Spleen (tissue), 11 donors: ENCODE data around the gene GPR176. TPM values are rescaled to one million over a fixed set of nuclear protein-coding genes. Genes with fewer than 3 reads are reported as not detected.

Source experiments
- DNase-seq: peaks from one replicate; pipeline ENCODE4 v3.0.0-alpha.2; 2020
- H3K27ac ChIP-seq, 8 donors: fragments of 200-600 bp; sonication (generic) in 7 of 8; 1 replicate in 4 of 8; 2 replicates in 4 of 8; pipeline versions ENCODE4 v1.5.0 to v1.8.0; 2016 to 2021; ENCODE audit warnings: inconsistent platforms in 4 of 8, mild to moderate bottlenecking in 4 of 8, moderate library complexity in 1 of 8
- H3K27me3 ChIP-seq, 7 donors: fragments of 200-600 bp; sonication (generic) in 6 of 7; replicated peaks in 1 of 7; 1 replicate in 4 of 7; 2 replicates in 3 of 7; pipeline versions ENCODE4 v1.5.0 to v1.8.0; 2016 to 2021; ENCODE audit warnings: inconsistent platforms in 3 of 7, mild to moderate bottlenecking in 1 of 7
- H3K36me3 ChIP-seq, 6 donors: fragments of 200-600 bp; sonication (generic) in 5 of 6; 1 replicate in 4 of 6; 2 replicates in 2 of 6; pipeline versions ENCODE4 v1.5.0 to v1.8.0; 2016 to 2021; ENCODE audit warnings: inconsistent platforms in 2 of 6
- H3K4me1 ChIP-seq, 6 donors: fragments of 200-600 bp; sonication (generic) in 5 of 6; 1 replicate in 3 of 6; 2 replicates in 3 of 6; pipeline versions ENCODE4 v1.5.0 to v1.8.0; 2016 to 2021; ENCODE audit warnings: inconsistent platforms in 3 of 6
- H3K4me3 ChIP-seq, 8 donors: fragments of 200-600 bp; sonication (generic) in 7 of 8; 1 replicate in 4 of 8; 2 replicates in 4 of 8; pipeline versions ENCODE4 v1.5.0 to v1.8.0; 2016 to 2021; ENCODE audit warnings: inconsistent platforms in 4 of 8, mild to moderate bottlenecking in 4 of 8, moderate library complexity in 2 of 8
- H3K9me3 ChIP-seq, 8 donors: fragments of 200-600 bp; sonication (generic) in 7 of 8; 1 replicate in 4 of 8; 2 replicates in 4 of 8; pipeline versions ENCODE4 v1.5.0 to v1.8.0; 2016 to 2021; ENCODE audit warnings: inconsistent platforms in 4 of 8
- POLR2A ChIP-seq, 3 donors: fragments of 450-650 bp; IDR thresholded peaks; one replicate each; pipeline ENCODE4 v1.5.1; 2017; ENCODE audit warnings: antibody characterized with exemption in 3 of 3, mild to moderate bottlenecking in 1 of 3
- POLR2AphosphoS5 ChIP-seq, 3 donors: sonication (generic); formaldehyde crosslinking; IDR thresholded peaks; one replicate each; pipeline ENCODE4 v1.5.1; 2017; ENCODE audit warnings: antibody characterized with exemption in 3 of 3
- WGBS, 5 donors: extraction: QIAGEN DNeasy Blood & Tissue Kit in 3 of 5; methylation state at CpG; one replicate each; pipeline versions ENCODE4 v1.1.5 to v1.1.7; 2013 to 2018; 5-methylcytosine and 5-hydroxymethylcytosine counted together
- intact Hi-C: fragments of 100-400 bp; cut with DNase I; formaldehyde crosslinking; loops from one replicate; pipeline ENCODE4 v1.15.0; 2023; ENCODE audit warnings: low total_unique reads
- polyA plus RNA-seq, 3 donors: library from polyadenylated mRNA; stranded (reverse); fragments of 200-250 nt; gene quantifications; one replicate each; pipeline ENCODE4 v1.2.1, GENCODE V29; 2013
- total RNA-seq, 7 donors: library from RNA; depleted of rRNA in 3 of 7; stranded (reverse); fragments of >200 nt in 3 of 7; fragmentation: NEBNext Ultra II Directional in 4 of 7; extraction: Animal tissue kit (Norgen Biotek cat#: 25700) in 4 of 7; gene quantifications; one replicate each; pipeline versions ENCODE4 v1.1.0 to v1.2.1, GENCODE V29; 2016 to 2021
- TF ChIP-seq, protein P1 (sequence below), 11 experiments: fragments of 200-600 bp in 7 of 11; fragments of 450-650 bp in 4 of 11; sonication (generic) in 4 of 11; IDR thresholded peaks in 8 of 11; conservative IDR thresholded peaks in 3 of 11; 1 replicate in 7 of 11; 2 replicates in 4 of 11; pipeline versions ENCODE4 v1.4.0 to v1.8.0; 2016 to 2021; ENCODE audit warnings: antibody characterized with exemption in 11 of 11, inconsistent platforms in 4 of 11, mild to moderate bottlenecking in 1 of 11
- donor health status: healthy with polysubstance abuse.
- donor health status: DM: no; HTN: no; CAD: no; lungs with moderate emphysema.
- donor health status: DM: no; HTN: no; CAD: no.
- donor health status: Bipolar disorder and iron deficiency.
- donor health status: healthy.
- donor health status: DM: no; HTN: no; CAD: no.
- donor health status: DM: yes; HTN: yes; CAD: no.

GPR176 gene
- total and polyA plus RNA-seq, 10 donors = 2.7 to 12.8 (median 5.1) TPM

DNA sequence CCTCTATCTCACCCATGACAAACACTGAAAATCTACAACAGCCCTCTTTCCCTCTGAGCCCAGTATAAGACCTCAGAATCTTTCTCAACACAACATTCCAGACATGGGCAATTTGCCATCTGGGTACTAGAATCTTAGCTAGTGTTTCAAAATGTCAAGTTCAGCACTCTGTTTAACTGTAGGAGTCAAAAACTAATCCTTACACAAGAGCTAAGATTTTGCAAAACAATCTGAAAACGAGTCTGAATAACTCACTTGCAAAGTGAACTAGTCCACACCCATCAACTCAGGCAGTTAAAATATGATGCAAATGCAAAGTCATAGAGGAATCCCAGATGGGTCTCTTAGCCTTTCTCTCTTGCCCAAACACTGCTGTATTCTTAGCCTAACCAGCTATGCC is 67.8 kb downstream of the GPR176 start:
- Histone ChIP-seq H3K9me3 (no peaks in the 10 kb centered on the region), H3K27me3 (no peaks in the 10 kb centered on the region), H3K36me3 (no peaks in the 10 kb centered on the region), H3K27ac (no peak overlapping the region), H3K4me1 (no peaks in the 10 kb centered on the region), H3K4me3 (no peak overlapping the region)
- WGBS, 5 donors = 31 to 68% (median 43%) methylated on average over 1 of the region's 1 CpG
- intact Hi-C loops = no loop called here
- no peak for TF ChIP-seq POLR2AphosphoS5 (IDR thresholded peaks at IDR 0.05)
- no peak for TF ChIP-seq POLR2A (IDR thresholded peaks at IDR 0.05)
- TF ChIP-seq, protein P1, sequence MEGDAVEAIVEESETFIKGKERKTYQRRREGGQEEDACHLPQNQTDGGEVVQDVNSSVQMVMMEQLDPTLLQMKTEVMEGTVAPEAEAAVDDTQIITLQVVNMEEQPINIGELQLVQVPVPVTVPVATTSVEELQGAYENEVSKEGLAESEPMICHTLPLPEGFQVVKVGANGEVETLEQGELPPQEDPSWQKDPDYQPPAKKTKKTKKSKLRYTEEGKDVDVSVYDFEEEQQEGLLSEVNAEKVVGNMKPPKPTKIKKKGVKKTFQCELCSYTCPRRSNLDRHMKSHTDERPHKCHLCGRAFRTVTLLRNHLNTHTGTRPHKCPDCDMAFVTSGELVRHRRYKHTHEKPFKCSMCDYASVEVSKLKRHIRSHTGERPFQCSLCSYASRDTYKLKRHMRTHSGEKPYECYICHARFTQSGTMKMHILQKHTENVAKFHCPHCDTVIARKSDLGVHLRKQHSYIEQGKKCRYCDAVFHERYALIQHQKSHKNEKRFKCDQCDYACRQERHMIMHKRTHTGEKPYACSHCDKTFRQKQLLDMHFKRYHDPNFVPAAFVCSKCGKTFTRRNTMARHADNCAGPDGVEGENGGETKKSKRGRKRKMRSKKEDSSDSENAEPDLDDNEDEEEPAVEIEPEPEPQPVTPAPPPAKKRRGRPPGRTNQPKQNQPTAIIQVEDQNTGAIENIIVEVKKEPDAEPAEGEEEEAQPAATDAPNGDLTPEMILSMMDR (IDR thresholded peaks at IDR 0.05 in 8 of 11, conservative IDR thresholded peaks at IDR 0.05 in 3 of 11) = no peak
- no peak for DNase-seq

DNA sequence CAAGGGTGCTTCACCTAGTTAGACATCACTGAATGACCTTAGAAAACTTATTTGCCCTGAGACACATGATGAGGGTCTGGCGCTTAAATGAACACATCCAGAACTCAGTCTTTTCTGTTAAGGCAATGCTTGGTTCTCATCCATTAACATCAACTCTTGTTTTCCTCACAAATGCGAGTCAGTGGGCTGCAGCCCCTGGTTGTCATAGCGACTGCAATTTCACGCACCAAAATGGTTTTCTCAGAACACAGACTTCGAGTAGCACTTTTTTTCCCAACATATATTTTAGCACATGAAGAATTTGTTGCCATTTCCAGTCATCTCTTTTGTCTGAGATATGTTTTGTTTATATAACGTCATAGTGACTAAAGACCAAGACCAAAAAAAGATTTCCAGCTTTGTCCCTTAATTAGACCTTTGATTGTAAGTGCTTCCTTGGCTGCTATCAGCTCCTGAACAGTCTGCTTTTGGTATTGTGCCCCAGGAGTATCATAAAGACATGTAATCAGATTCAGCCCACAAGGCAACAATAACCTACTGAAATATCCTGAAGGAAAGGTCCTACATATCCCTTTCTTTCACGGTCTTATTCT is 68.5 kb downstream of the GPR176 start:
- Histone ChIP-seq H3K4me1 (no peaks in the 10 kb centered on the region), H3K27me3 (no peaks in the 10 kb centered on the region), H3K27ac (no peak overlapping the region), H3K4me3 (no peak overlapping the region), H3K36me3 (no peaks in the 10 kb centered on the region), H3K9me3 (no peaks in the 10 kb centered on the region)
- TF ChIP-seq POLR2A (IDR thresholded peaks at IDR 0.05) = no peak
- no peak for TF ChIP-seq POLR2AphosphoS5 (IDR thresholded peaks at IDR 0.05)
- TF ChIP-seq, protein P1 (IDR thresholded peaks at IDR 0.05 in 8 of 11, conservative IDR thresholded peaks at IDR 0.05 in 3 of 11) = no peak
- intact Hi-C loops = no loop called here
- 52 to 62% (median 61%) methylated on average over 7 of the region's 7 CpGs for WGBS, 5 donors
- DNase-seq = no peak

DNA sequence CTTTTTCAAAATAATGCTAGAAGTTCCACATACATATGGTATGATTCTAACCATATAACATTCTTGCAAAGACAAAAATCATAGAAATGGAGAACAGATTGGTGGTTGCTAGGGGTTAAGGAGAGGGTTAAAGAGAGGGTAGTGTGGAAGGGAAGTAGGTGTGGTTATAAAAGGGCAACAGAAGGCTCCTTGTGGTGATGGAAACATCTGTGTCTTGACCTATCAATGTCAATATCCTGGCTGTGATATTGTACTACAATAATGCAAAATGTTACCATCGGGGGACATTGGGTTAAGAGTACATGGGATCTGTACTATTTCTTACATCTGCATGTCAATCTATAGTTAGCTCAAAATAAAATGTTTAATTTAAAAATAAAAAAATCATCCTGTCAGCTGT is 69.6 kb downstream of the GPR176 start:
- TF ChIP-seq POLR2A (IDR thresholded peaks at IDR 0.05) = no peak
- TF ChIP-seq, protein P1 (IDR thresholded peaks at IDR 0.05 in 8 of 11, conservative IDR thresholded peaks at IDR 0.05 in 3 of 11) = no peak
- TF ChIP-seq POLR2AphosphoS5 (IDR thresholded peaks at IDR 0.05) = no peak
- H3K4me1 ChIP-seq = no peaks in the 10 kb centered on the region
- H3K27ac ChIP-seq = no peak overlapping the region
- intact Hi-C loops = no loop called here
- H3K9me3 ChIP-seq = no peaks in the 10 kb centered on the region
- no peak overlapping the region for H3K4me3 ChIP-seq
- no peaks in the 10 kb centered on the region for H3K27me3 ChIP-seq
- DNase-seq = no peak
- no peaks in the 10 kb centered on the region for H3K36me3 ChIP-seq
- 42 to 86% (median 70%) methylated on average over 1 of the region's 1 CpG for WGBS, 5 donors

DNA sequence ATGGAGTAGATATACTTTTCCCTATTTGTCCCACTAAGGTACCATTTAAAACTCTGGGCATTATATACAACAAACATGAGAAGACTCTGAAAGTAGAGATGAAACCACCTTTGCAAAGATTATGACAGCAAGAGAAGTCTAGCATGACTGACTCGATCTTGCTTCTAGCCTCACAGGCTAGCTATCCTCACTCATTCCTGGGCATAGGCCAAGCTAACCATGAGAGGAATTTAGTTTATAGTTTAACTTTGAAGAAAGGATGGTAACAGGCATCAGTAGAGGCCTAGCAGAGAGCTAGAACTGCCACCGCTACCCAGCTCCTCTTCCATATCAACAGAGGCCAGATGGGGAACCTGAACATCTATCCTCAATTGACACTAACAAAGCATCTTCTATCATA is 74.0 kb downstream of the GPR176 start:
- no peak for DNase-seq
- Histone ChIP-seq H3K27me3 (no peaks in the 10 kb centered on the region), H3K4me3 (no peak overlapping the region), H3K36me3 (no peaks in the 10 kb centered on the region), H3K27ac (no peak overlapping the region), H3K9me3 (no peaks in the 10 kb centered on the region), H3K4me1 (no peaks in the 10 kb centered on the region)
- intact Hi-C loops = no loop called here
- TF ChIP-seq, protein P1 (IDR thresholded peaks at IDR 0.05 in 8 of 11, conservative IDR thresholded peaks at IDR 0.05 in 3 of 11) = no peak
- TF ChIP-seq POLR2A (IDR thresholded peaks at IDR 0.05) (no peak), POLR2AphosphoS5 (IDR thresholded peaks at IDR 0.05) (no peak)
- 89 to 100% (median 96%) methylated on average over 2 of the region's 2 CpGs for WGBS, 5 donors
